HepG2 (cell line): ENCODE measurements around the gene PSPH. TPM values are rescaled to one million over a fixed set of nuclear protein-coding genes. Genes with fewer than 3 reads are reported as not detected.

Experiments
- ATAD3A ChIP-seq: sonication (generic); formaldehyde crosslinking; IDR thresholded peaks from 2 replicates; pipeline ENCODE4 v1.4.0; 2020; ENCODE audit warnings: missing genetic modification reagents
- BCL3 ChIP-seq: sonication (generic); formaldehyde crosslinking; IDR thresholded peaks from 2 replicates; pipeline ENCODE4 v1.5.1; 2020; ENCODE audit warnings: mild to moderate bottlenecking, missing genetic modification reagents, moderate library complexity
- CBX5 ChIP-seq: sonication (generic); formaldehyde crosslinking; IDR thresholded peaks from 2 replicates; pipeline ENCODE4 v1.4.0; 2020; ENCODE audit warnings: missing genetic modification reagents, borderline replicate concordance
- CCAR2 ChIP-seq: fragments of 200-400 bp; formaldehyde crosslinking; optimal IDR thresholded peaks from 2 replicates; pipeline ENCODE3; 2018; ENCODE audit warnings: low read depth, mild to moderate bottlenecking, low read length, moderate library complexity
- JUN ChIP-seq: sonication (generic); formaldehyde crosslinking; IDR thresholded peaks from 2 replicates; pipeline ENCODE4 v1.4.0; 2020; ENCODE audit warnings: mild to moderate bottlenecking, missing genetic modification reagents
- NFE2L1 ChIP-seq: sonication (generic); formaldehyde crosslinking; IDR thresholded peaks from 2 replicates; pipeline ENCODE4 v1.4.0; 2020; ENCODE audit warnings: missing genetic modification reagents, mild to moderate bottlenecking, borderline replicate concordance
- NONO ChIP-seq, 2 experiments: fragments of 450-650 bp in 1 of 2; sonication (generic) in 1 of 2; formaldehyde crosslinking in 1 of 2; IDR thresholded peaks in 1 of 2; conservative IDR thresholded peaks in 1 of 2; 2 replicates each; pipeline versions ENCODE4 v1.6.1 to v1.8.0; 2017 to 2022; ENCODE audit warnings: mild to moderate bottlenecking in 1 of 2, missing genetic modification reagents in 1 of 2, moderate library complexity in 1 of 2
- PCBP2 ChIP-seq: fragments of 200-400 bp; formaldehyde crosslinking; optimal IDR thresholded peaks from 2 replicates; pipeline ENCODE3; 2018; ENCODE audit warnings: low read length, low read depth; ENCODE audit not compliant: poor library complexity, severe bottlenecking
- SOX13 ChIP-seq, 3 experiments: fragments of 450-650 bp in 1 of 3; sonication (generic) in 1 of 3; formaldehyde crosslinking in 1 of 3; IDR thresholded peaks in 2 of 3; conservative IDR thresholded peaks in 1 of 3; 2 replicates each; pipeline versions ENCODE4 v1.5.0 to v1.6.1; 2016 to 2020; ENCODE audit warnings: antibody characterized with exemption in 1 of 3, mild to moderate bottlenecking in 1 of 3, missing compliant biosample characterization in 1 of 3, missing genetic modification reagents in 1 of 3, moderate library complexity in 1 of 3
- TP53 ChIP-seq: sonication (generic); formaldehyde crosslinking; conservative IDR thresholded peaks from 2 replicates; pipeline ENCODE4 v1.4.0; 2020; ENCODE audit warnings: missing genetic modification reagents
- U2AF2 ChIP-seq: fragments of 200-400 bp; formaldehyde crosslinking; IDR thresholded peaks from 2 replicates; pipeline ENCODE4 v1.6.1; 2017; ENCODE audit warnings: low read depth, mild to moderate bottlenecking, low read length
- WIZ ChIP-seq: sonication (generic); formaldehyde crosslinking; IDR thresholded peaks from 2 replicates; pipeline ENCODE4 v1.5.1; 2020; ENCODE audit warnings: mild to moderate bottlenecking, missing genetic modification reagents
- ZBTB1 ChIP-seq: sonication (generic); formaldehyde crosslinking; IDR thresholded peaks from 2 replicates; pipeline ENCODE4 v1.4.0; 2020; ENCODE audit warnings: missing genetic modification reagents, borderline replicate concordance
- ZNF329 ChIP-seq: sonication (generic); formaldehyde crosslinking; IDR thresholded peaks from 2 replicates; pipeline ENCODE4 v1.9.0; 2021; ENCODE audit warnings: low read depth, mild to moderate bottlenecking, missing genetic modification reagents
- ZNF674 ChIP-seq: sonication (generic); formaldehyde crosslinking; IDR thresholded peaks from 2 replicates; pipeline ENCODE4 v1.5.0; 2020; ENCODE audit warnings: low read depth, mild to moderate bottlenecking, missing genetic modification reagents
- polyA plus RNA-seq, 8 experiments: library from polyadenylated mRNA; depleted of rRNA in 3 of 8; stranded (reverse) in 7 of 8; unstranded in 1 of 8; fragments of >200 nt; fragmentation: Illumina TruSeq in 4 of 8; extraction: Trizol in 4 of 8; gene quantifications; 2 replicates each; pipeline versions ENCODE4 v1.2.1 to v1.2.3, GENCODE V29; 2011 to 2016; ENCODE audit warnings: low read depth in 4 of 8, missing spikeins in 1 of 8, mixed read lengths in 1 of 8; ENCODE audit not compliant: insufficient read depth in 1 of 8
- total RNA-seq, 5 experiments: library from RNA; depleted of rRNA; stranded (reverse); fragments of >200 nt; fragmentation: Illumina TruSeq; extraction: Trizol; gene quantifications; 2 replicates each; pipeline ENCODE4 v1.2.3, GENCODE V29; 2016; ENCODE audit warnings: low read depth in 1 of 5
- TF ChIP-seq, protein P1 (sequence below): sonication (generic); formaldehyde crosslinking; IDR thresholded peaks from 2 replicates; pipeline ENCODE4 v1.4.0; 2020; ENCODE audit warnings: low read depth, mild to moderate bottlenecking, missing genetic modification reagents
- TF ChIP-seq, protein P2 (sequence below): sonication (generic); formaldehyde crosslinking; IDR thresholded peaks from 2 replicates; pipeline ENCODE4 v1.4.0; 2020; ENCODE audit warnings: missing genetic modification reagents, borderline replicate concordance
- TF ChIP-seq, protein P3 (sequence below): sonication (generic); formaldehyde crosslinking; conservative IDR thresholded peaks from 2 replicates; pipeline ENCODE4 v1.8.1; 2023; ENCODE audit warnings: missing genetic modification reagents
- TF ChIP-seq, protein P4 (sequence below): sonication (generic); formaldehyde crosslinking; IDR thresholded peaks from 2 replicates; pipeline ENCODE4 v1.5.0; 2020; ENCODE audit warnings: mild to moderate bottlenecking, missing genetic modification reagents

The PSPH gene
- total and polyA plus RNA-seq, 2 of the 13 experiments (the other 11 are each of a cell fraction or from before 2014, with no cell fraction given): 85.5 to 124 TPM

GRCh38 chr7:56007167-56007652, 44.0 kb downstream of the PSPH start (continued):
- no peak for TF ChIP-seq ZNF674 (CRISPR knock-in tag)
- TF ChIP-seq, protein P1, sequence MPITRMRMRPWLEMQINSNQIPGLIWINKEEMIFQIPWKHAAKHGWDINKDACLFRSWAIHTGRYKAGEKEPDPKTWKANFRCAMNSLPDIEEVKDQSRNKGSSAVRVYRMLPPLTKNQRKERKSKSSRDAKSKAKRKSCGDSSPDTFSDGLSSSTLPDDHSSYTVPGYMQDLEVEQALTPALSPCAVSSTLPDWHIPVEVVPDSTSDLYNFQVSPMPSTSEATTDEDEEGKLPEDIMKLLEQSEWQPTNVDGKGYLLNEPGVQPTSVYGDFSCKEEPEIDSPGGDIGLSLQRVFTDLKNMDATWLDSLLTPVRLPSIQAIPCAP (CRISPR knock-in tag): no peak
- TF ChIP-seq ZBTB1: no peak
- TF ChIP-seq, protein P2, sequence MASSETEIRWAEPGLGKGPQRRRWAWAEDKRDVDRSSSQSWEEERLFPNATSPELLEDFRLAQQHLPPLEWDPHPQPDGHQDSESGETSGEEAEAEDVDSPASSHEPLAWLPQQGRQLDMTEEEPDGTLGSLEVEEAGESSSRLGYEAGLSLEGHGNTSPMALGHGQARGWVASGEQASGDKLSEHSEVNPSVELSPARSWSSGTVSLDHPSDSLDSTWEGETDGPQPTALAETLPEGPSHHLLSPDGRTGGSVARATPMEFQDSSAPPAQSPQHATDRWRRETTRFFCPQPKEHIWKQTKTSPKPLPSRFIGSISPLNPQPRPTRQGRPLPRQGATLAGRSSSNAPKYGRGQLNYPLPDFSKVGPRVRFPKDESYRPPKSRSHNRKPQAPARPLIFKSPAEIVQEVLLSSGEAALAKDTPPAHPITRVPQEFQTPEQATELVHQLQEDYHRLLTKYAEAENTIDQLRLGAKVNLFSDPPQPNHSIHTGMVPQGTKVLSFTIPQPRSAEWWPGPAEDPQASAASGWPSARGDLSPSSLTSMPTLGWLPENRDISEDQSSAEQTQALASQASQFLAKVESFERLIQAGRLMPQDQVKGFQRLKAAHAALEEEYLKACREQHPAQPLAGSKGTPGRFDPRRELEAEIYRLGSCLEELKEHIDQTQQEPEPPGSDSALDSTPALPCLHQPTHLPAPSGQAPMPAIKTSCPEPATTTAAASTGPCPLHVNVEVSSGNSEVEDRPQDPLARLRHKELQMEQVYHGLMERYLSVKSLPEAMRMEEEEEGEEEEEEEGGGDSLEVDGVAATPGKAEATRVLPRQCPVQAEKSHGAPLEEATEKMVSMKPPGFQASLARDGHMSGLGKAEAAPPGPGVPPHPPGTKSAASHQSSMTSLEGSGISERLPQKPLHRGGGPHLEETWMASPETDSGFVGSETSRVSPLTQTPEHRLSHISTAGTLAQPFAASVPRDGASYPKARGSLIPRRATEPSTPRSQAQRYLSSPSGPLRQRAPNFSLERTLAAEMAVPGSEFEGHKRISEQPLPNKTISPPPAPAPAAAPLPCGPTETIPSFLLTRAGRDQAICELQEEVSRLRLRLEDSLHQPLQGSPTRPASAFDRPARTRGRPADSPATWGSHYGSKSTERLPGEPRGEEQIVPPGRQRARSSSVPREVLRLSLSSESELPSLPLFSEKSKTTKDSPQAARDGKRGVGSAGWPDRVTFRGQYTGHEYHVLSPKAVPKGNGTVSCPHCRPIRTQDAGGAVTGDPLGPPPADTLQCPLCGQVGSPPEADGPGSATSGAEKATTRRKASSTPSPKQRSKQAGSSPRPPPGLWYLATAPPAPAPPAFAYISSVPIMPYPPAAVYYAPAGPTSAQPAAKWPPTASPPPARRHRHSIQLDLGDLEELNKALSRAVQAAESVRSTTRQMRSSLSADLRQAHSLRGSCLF: no peak
- TF ChIP-seq TP53 (CRISPR knock-in tag): no peak
- TF ChIP-seq JUN (CRISPR knock-in tag): peak; percentile 91
- TF ChIP-seq WIZ (CRISPR knock-in tag): no peak
- TF ChIP-seq, protein P3, sequence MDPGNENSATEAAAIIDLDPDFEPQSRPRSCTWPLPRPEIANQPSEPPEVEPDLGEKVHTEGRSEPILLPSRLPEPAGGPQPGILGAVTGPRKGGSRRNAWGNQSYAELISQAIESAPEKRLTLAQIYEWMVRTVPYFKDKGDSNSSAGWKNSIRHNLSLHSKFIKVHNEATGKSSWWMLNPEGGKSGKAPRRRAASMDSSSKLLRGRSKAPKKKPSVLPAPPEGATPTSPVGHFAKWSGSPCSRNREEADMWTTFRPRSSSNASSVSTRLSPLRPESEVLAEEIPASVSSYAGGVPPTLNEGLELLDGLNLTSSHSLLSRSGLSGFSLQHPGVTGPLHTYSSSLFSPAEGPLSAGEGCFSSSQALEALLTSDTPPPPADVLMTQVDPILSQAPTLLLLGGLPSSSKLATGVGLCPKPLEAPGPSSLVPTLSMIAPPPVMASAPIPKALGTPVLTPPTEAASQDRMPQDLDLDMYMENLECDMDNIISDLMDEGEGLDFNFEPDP (CRISPR knock-in tag): no peak
- TF ChIP-seq, protein P4, sequence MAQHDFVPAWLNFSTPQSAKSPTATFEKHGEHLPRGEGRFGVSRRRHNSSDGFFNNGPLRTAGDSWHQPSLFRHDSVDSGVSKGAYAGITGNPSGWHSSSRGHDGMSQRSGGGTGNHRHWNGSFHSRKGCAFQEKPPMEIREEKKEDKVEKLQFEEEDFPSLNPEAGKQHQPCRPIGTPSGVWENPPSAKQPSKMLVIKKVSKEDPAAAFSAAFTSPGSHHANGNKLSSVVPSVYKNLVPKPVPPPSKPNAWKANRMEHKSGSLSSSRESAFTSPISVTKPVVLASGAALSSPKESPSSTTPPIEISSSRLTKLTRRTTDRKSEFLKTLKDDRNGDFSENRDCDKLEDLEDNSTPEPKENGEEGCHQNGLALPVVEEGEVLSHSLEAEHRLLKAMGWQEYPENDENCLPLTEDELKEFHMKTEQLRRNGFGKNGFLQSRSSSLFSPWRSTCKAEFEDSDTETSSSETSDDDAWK (CRISPR knock-in tag): no peak
- no peak for TF ChIP-seq SOX13 (IDR thresholded peaks at IDR 0.05)
- peak in 1 of 2 experiments; percentile 84; a peak in 2 of 4 replicates for TF ChIP-seq SOX13 (CRISPR knock-in tag; conservative IDR thresholded peaks at IDR 0.05 in 1 of 2, IDR thresholded peaks at IDR 0.05 in 1 of 2)
- no peak for TF ChIP-seq NFE2L1 (CRISPR knock-in tag)
- TF ChIP-seq PCBP2: no peak
- TF ChIP-seq CCAR2: no peak
- TF ChIP-seq NONO (IDR thresholded peaks at IDR 0.05): no peak
- TF ChIP-seq NONO (CRISPR knock-in tag; conservative IDR thresholded peaks at IDR 0.05): peak; percentile 83
- no peak for TF ChIP-seq ZNF329
- TF ChIP-seq U2AF2: no peak
- peak; percentile 67; the same call in 1 of the 2 replicates for TF ChIP-seq CBX5 (CRISPR knock-in tag)
- no peak; the same call in 1 of the 2 replicates for TF ChIP-seq BCL3
- TF ChIP-seq ATAD3A (CRISPR knock-in tag): no peak
